Bone marrow (tissue), 2 donors: ENCODE data around the gene TAS2R40.

Experiments used
- DNase-seq, 2 donors: peaks; one replicate each; lab custom pipeline; 2025; lab: John Stamatoyannopoulos, UW

The TAS2R40 gene

GRCh38 chr7:143223784-143224183 lies 1.9 kb downstream of the TAS2R40 start:
- DNase-seq = no peak

- DNase-seq = no peak
Observed at GRCh38 chr7:143225047-143225446, 3.2 kb downstream of the TAS2R40 start.

GRCh38 chr7:143227806-143228205 lies 6.0 kb downstream of the TAS2R40 start:
- DNase-seq = no peak

GRCh38 chr7:143229054-143229790 lies 7.4 kb downstream of the TAS2R40 start:
- no peak for DNase-seq

- no peak for DNase-seq
Observed at GRCh38 chr7:143230602-143231457, 9.0 kb downstream of the TAS2R40 start.

GRCh38 chr7:143233816-143234532 lies 12.1 kb downstream of the TAS2R40 start:
- peak in 1 of 2 donors; percentile 6 for DNase-seq

GRCh38 chr7:143234533-143234875 lies 12.7 kb downstream of the TAS2R40 start:
- DNase-seq = no peak

- no peak for DNase-seq
Observed at GRCh38 chr7:143235561-143235960, 13.7 kb downstream of the TAS2R40 start.

GRCh38 chr7:143236408-143236990 lies 14.7 kb downstream of the TAS2R40 start:
- no peak for DNase-seq

- DNase-seq = no peak
Observed at GRCh38 chr7:143237366-143237765, 15.5 kb downstream of the TAS2R40 start.

GRCh38 chr7:143238289-143238980 lies 16.6 kb downstream of the TAS2R40 start:
- no peak for DNase-seq

GRCh38 chr7:143239813-143240212 lies 18.0 kb downstream of the TAS2R40 start:
- peak in 1 of 2 donors; percentile 67 for DNase-seq

- DNase-seq = peak in 1 of 2 donors; percentile 80
Observed at GRCh38 chr7:143240291-143241168, 18.7 kb downstream of the TAS2R40 start.

GRCh38 chr7:143242306-143242705 lies 20.5 kb downstream of the TAS2R40 start:
- no peak for DNase-seq

GRCh38 chr7:143243111-143243510 lies 21.3 kb downstream of the TAS2R40 start:
- DNase-seq = no peak

- DNase-seq = no peak
Observed at GRCh38 chr7:143243614-143244013, 21.8 kb downstream of the TAS2R40 start.

GRCh38 chr7:143244321-143244720 lies 22.5 kb downstream of the TAS2R40 start:
- DNase-seq = no peak

GRCh38 chr7:143245123-143245522 lies 23.3 kb downstream of the TAS2R40 start:
- DNase-seq = peak in 1 of 2 donors; percentile 43

GRCh38 chr7:143247372-143247771 lies 25.5 kb downstream of the TAS2R40 start:
- no peak for DNase-seq

GRCh38 chr7:143248761-143249354 lies 27.0 kb downstream of the TAS2R40 start:
- no peak for DNase-seq
